SK-N-MC (cell line): ENCODE results near the gene GRM8.

Source experiments
- DNase-seq: peaks from one replicate; pipeline ENCODE4 v3.0.0-alpha.2; 2011; ENCODE audit warnings: low read depth, low spot score
- H3K27ac ChIP-seq: fragments of 200-600 bp; sonication (generic); 2 replicates; pipeline ENCODE4 v1.5.1; 2016; ENCODE audit warnings: mixed run types
- H3K36me3 ChIP-seq: fragments of 200-600 bp; sonication (generic); 2 replicates; pipeline ENCODE4 v1.6.1; 2017; ENCODE audit warnings: antibody characterized with exemption, low read length, mixed read lengths; ENCODE audit not compliant: insufficient read depth
- H3K4me3 ChIP-seq: fragments of 200-600 bp; sonication (generic); 2 replicates; pipeline ENCODE4 v1.5.1; 2016
- H3K9ac ChIP-seq: fragments of 200-600 bp; sonication (generic); 2 replicates; pipeline ENCODE4 v1.8.0; 2017; ENCODE audit warnings: mixed run types, mixed read lengths; ENCODE audit not compliant: insufficient read length
- H3K9me3 ChIP-seq: fragments of 200-600 bp; sonication (generic); 2 replicates; pipeline ENCODE4 v1.6.1; 2017; ENCODE audit warnings: low read depth, mild to moderate bottlenecking, antibody characterized with exemption, low read length, moderate library complexity, mixed read lengths
- EZH2 ChIP-seq: fragments of 200-600 bp; sonication (generic); IDR thresholded peaks from one replicate; pipeline ENCODE4 v1.6.1; 2017; ENCODE audit warnings: antibody characterized with exemption
- FOXP2 ChIP-seq: optimal IDR thresholded peaks from 2 replicates; pipeline ENCODE3; 2011; ENCODE audit warnings: mild to moderate bottlenecking, moderate library complexity; ENCODE audit not compliant: insufficient read depth; ENCODE audit errors: extremely low read length, control extremely low read depth
- POLR2AphosphoS5 ChIP-seq: IDR thresholded peaks from 2 replicates; pipeline ENCODE4 v1.6.1; 2012; ENCODE audit warnings: mild to moderate bottlenecking, low read depth, low read length, borderline replicate concordance

GRM8 gene

DNA sequence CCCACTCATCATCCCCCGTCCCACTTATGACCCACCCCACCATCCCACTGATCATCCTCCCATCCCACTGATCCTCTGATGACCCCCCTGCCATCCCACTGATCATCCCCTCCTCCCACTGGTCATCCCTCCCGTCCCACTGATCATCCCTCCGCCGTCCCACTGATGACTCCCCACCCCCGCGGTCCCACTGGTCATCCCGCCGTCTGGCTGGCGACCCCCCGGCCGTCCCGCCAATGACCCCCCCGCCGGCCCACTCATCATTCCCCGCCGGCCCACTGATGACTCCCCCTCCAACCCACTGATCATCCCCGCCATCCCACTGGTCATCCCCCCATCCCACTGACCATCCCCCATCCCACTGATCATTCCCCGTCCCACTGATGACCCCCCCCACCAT, 161.1 kb downstream of the GRM8 start:
- Histone ChIP-seq H3K36me3 (no peaks in the 10 kb centered on the region), H3K9me3 (no peaks in the 10 kb centered on the region), H3K4me3 (no peak overlapping the region), H3K27ac (no peak overlapping the region), H3K9ac (no peak overlapping the region)
- TF ChIP-seq FOXP2 (no peak), POLR2AphosphoS5 (no peak), EZH2 (no peak)
- no peak for DNase-seq

DNA sequence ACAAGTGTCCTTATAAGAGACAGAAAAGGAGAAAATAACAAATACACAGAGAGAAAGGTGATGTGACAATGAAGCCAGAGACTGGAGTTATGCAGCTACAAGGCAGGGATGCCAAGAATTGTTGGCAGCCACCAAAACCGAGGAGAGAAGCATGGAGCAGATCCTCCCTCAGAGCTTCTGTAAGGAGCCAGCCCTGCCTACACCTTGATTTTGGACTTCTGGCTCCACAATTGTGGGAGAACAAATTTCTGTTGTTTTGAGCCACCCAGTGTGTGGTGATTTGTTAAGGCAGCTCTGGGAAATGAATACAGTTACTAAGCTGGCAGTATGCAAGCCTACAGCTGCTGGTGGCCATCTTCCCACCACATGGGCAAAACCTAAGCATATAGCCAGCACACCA, 163.6 kb downstream of the GRM8 start:
- Histone ChIP-seq H3K4me3 (no peak overlapping the region), H3K9me3 (no peaks in the 10 kb centered on the region), H3K36me3 (no peaks in the 10 kb centered on the region), H3K9ac (no peak overlapping the region), H3K27ac (no peak overlapping the region)
- DNase-seq = no peak
- TF ChIP-seq FOXP2 = no peak
- TF ChIP-seq POLR2AphosphoS5 = no peak
- no peak for TF ChIP-seq EZH2

DNA sequence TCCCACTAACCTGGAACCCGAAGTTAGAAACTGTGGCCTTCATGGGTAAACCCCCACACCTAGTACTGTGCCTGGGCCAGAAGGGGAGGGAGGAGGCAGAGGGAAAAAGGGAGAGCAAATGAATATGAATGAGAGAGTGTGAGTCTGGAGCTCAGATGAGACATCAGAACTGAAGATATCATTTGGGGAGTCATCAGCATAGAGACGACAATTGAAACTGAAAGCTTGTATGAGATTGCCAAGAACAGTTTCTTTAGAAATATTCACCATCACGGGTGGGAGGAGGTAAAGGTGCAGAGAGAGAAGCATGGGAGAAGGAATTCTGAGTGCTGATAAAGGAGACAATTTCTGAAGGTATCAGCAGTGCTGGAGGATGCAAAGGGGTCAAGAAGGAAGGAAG, 171.2 kb downstream of the GRM8 start:
- no peak overlapping the region for H3K9ac ChIP-seq
- H3K4me3 ChIP-seq = no peak overlapping the region
- H3K9me3 ChIP-seq = no peaks in the 10 kb centered on the region
- TF ChIP-seq POLR2AphosphoS5 (no peak), EZH2 (no peak), FOXP2 (no peak)
- H3K36me3 ChIP-seq = no peaks in the 10 kb centered on the region
- no peak overlapping the region for H3K27ac ChIP-seq
- DNase-seq = no peak

DNA sequence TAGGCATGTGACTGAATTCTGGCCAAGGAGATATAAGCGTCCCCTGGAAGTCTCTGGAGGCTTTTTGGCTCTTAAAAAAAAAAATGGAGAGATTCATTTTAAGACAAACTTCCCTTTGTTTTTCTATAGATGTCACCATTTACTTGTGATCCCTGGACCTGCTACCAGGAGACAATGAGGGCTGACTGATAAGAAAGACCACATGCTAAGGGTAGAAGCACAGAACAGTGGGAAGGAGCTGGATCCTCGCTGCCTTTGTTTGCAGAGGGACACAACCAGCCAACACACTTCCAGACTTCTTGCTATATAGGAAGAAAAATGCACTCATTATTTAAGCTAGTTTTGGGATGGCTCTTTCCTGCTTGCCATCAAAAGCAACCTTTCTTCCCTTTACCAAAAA, 172.2 kb downstream of the GRM8 start:
- DNase-seq = no peak
- Histone ChIP-seq H3K9ac (no peak overlapping the region), H3K36me3 (no peaks in the 10 kb centered on the region), H3K27ac (no peak overlapping the region), H3K9me3 (no peaks in the 10 kb centered on the region), H3K4me3 (no peak overlapping the region)
- TF ChIP-seq FOXP2 (no peak), POLR2AphosphoS5 (no peak), EZH2 (no peak)

DNA sequence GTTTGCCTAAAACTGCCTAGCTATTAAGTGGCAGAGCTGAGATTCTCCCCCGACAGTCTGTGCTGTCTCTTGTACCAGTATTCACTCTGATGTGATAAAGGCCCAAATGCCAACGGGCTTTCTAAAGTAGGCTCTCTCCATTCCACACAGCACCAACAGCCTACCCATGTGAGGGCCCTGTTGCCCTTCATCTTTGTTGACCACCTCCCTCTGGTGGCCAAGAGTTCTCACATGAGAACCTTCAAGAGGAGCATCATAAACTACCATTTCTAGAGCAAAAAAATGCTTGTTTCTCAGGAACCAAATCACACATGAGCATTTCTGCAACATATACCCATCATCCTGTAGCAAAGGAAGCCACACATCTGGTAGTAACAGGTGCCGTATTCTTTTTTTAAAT, 185.8 kb downstream of the GRM8 start:
- Histone ChIP-seq H3K27ac (no peak overlapping the region), H3K9ac (no peak overlapping the region), H3K36me3 (no peaks in the 10 kb centered on the region), H3K9me3 (no peaks in the 10 kb centered on the region), H3K4me3 (no peak overlapping the region)
- TF ChIP-seq EZH2 (no peak), POLR2AphosphoS5 (no peak), FOXP2 (no peak)
- no peak for DNase-seq

DNA sequence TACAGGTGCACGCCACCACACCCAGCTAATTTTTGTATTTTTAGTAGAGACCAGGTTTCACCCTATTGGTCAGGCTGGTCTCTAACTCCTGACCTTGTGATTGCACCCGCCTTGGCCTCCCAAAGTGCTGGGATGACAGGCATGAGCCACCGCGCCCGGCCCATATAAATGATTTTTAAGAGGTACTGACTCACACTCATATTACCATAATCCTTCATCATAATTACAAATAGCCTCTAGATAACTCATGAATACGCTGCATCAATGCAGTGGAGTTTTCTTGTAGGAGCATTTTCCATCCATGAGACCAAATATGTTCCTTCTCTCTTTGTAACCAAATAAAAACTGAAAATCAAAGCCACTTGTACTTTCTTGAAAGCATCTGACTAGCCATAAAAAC, 193.3 kb downstream of the GRM8 start:
- Histone ChIP-seq H3K27ac (no peak overlapping the region), H3K4me3 (no peak overlapping the region), H3K9ac (no peak overlapping the region), H3K36me3 (no peaks in the 10 kb centered on the region), H3K9me3 (no peaks in the 10 kb centered on the region)
- DNase-seq = no peak
- no peak for TF ChIP-seq EZH2
- no peak for TF ChIP-seq FOXP2
- no peak for TF ChIP-seq POLR2AphosphoS5

DNA sequence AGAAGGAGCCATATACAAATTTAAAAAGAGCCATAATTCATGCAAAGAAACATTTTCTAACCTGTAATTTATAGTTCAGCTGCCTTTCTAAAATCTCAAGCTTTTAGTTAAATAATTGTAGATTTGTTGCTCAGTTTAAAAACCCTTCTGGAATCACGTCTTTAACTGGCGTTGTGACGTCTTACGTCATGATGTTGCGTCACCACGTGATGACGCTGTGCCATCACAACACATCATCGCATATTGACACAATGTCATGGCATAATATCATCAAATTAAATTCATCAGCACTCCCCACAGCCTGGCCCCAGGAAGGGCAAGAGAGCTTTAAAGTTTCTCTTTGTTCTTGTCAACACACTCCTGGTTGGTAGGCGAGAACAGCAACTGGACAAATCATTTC, 194.8 kb downstream of the GRM8 start:
- TF ChIP-seq POLR2AphosphoS5 = no peak
- no peak for TF ChIP-seq EZH2
- TF ChIP-seq FOXP2 = no peak
- H3K36me3 ChIP-seq = no peaks in the 10 kb centered on the region

DNA sequence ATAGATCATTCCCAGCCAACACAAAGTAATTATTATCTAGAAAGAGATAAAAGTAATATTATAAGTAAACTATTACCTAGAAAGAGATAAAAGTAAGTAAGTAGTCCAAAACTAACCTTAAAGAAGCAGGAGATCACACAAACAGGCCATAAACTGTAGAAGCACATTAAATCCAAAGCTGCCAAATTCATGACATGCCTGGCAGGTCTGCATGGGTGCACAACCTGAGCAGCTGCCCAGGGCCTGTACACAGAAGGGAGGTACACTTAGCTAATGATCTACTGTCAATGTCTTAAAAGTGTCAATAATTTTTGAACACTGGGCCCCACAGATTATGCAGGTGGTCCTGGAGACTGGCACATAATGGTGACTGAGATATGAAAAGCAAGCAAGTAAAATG, 196.5 kb downstream of the GRM8 start:
- TF ChIP-seq POLR2AphosphoS5 = no peak
- TF ChIP-seq EZH2 = no peak
- TF ChIP-seq FOXP2 = no peak
- H3K4me3 ChIP-seq = no peak overlapping the region
- no peak overlapping the region for H3K27ac ChIP-seq
- H3K36me3 ChIP-seq = no peaks in the 10 kb centered on the region
- no peaks in the 10 kb centered on the region for H3K9me3 ChIP-seq
- DNase-seq = no peak
- H3K9ac ChIP-seq = no peak overlapping the region

More for the DNA sequence above, 194.8 kb downstream of the GRM8 start:
- DNase-seq = no peak
- H3K4me3 ChIP-seq = no peak overlapping the region
- H3K27ac ChIP-seq = no peak overlapping the region
- no peak overlapping the region for H3K9ac ChIP-seq
- no peaks in the 10 kb centered on the region for H3K9me3 ChIP-seq

DNA sequence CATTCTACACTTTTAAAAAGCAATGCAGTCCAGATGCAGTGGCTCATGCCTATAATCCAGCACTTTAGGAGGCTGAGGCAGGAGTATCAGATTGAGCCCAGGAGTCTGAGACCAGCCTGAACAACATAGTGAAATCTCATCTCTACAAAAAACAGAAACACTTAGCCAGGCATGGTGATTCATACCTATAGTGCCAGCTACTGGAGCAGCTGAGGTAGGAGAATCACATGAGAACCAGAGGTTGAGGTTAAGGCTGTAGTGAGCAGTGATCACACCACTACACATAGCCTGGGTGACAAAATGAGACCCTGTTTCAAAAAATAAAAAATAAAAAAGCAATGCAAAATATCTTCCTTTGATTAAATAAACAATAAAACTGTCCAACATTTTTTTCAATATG, 205.2 kb downstream of the GRM8 start:
- Histone ChIP-seq H3K9ac (no peak overlapping the region), H3K36me3 (no peaks in the 10 kb centered on the region), H3K4me3 (no peak overlapping the region), H3K9me3 (no peaks in the 10 kb centered on the region), H3K27ac (no peak overlapping the region)
- DNase-seq = no peak
- TF ChIP-seq FOXP2 (no peak), POLR2AphosphoS5 (no peak), EZH2 (no peak)
